SK-N-SH (cell line): ENCODE results near the gene GAB2. TPM values are rescaled to one million over a fixed set of nuclear protein-coding genes. Genes with fewer than 3 reads are reported as not detected.

Experiments
- CTCF ChIA-PET: fragments of 300-600, 350-600 bp; formaldehyde crosslinking; extraction: SDS; loops from one replicate; lab custom pipeline; 2021; lab: Yijun Ruan, JAX
- POLR2A ChIA-PET: fragments of 350-600 bp; sonication (Branson Sonifier 250); formaldehyde crosslinking; extraction: SDS; loops from one replicate; lab custom pipeline; 2020; ENCODE audit warnings: antibody characterized with exemption, inconsistent platforms; lab: Yijun Ruan, JAX
- DNase-seq: peaks from one replicate; pipeline ENCODE4 v3.0.0; 2012
- H2AFZ ChIP-seq: fragments of 200-600 bp; sonication (generic); 2 replicates; pipeline ENCODE4 v1.8.1; 2016; ENCODE audit warnings: antibody characterized with exemption, mild to moderate bottlenecking, low read depth
- H3F3A ChIP-seq: fragments of 200-600 bp; sonication (generic); replicated peaks from 2 replicates; pipeline ENCODE3; 2016; ENCODE audit warnings: antibody characterized with exemption, mild to moderate bottlenecking; ENCODE audit not compliant: insufficient read depth
- H3K27ac ChIP-seq, 2 experiments: fragments of 200-500 bp in 1 of 2; fragments of 200-600 bp in 1 of 2; sonication (Bioruptor generic) in 1 of 2; sonication (generic), shearing (Covaris generic) in 1 of 2; 2 replicates each; pipeline versions ENCODE4 v1.5.1 to v1.6.1; 2014 to 2016; ENCODE audit warnings: low read depth in 2 of 2, inconsistent platforms in 1 of 2, low read length in 1 of 2, mild to moderate bottlenecking in 1 of 2, mixed read lengths in 1 of 2
- H3K27me3 ChIP-seq: fragments of 200-600 bp; sonication (generic), shearing (Covaris generic); 2 replicates; pipeline ENCODE4 v1.6.1; 2016; ENCODE audit warnings: mixed run types; ENCODE audit not compliant: insufficient read depth
- H3K36me3 ChIP-seq, 2 experiments: fragments of 200-500 bp in 1 of 2; fragments of 200-600 bp in 1 of 2; sonication (Bioruptor generic) in 1 of 2; sonication (generic) in 1 of 2; replicated peaks in 1 of 2; 2 replicates each; pipeline versions ENCODE3 to v1.5.1; 2014 to 2016; ENCODE audit warnings: low read length in 1 of 2, mild to moderate bottlenecking in 1 of 2; ENCODE audit not compliant: insufficient read depth in 2 of 2, control insufficient read depth in 1 of 2
- H3K4me1 ChIP-seq, 2 experiments: fragments of 200-500 bp in 1 of 2; fragments of 200-600 bp in 1 of 2; sonication (Bioruptor generic) in 1 of 2; sonication (generic), shearing (Covaris generic) in 1 of 2; 2 replicates each; pipeline versions ENCODE4 v1.5.1 to v1.6.1; 2014 to 2016; ENCODE audit warnings: low read depth in 1 of 2, low read length in 1 of 2, mixed run types in 1 of 2; ENCODE audit not compliant: insufficient read depth in 2 of 2, control insufficient read depth in 1 of 2
- H3K4me2 ChIP-seq: fragments of 200-600 bp; sonication (generic), shearing (Covaris generic); 2 replicates; pipeline ENCODE4 v1.6.1; 2017; ENCODE audit warnings: mixed run types
- H3K4me3 ChIP-seq, 2 experiments: fragments of 200-500 bp in 1 of 2; fragments of 200-600 bp in 1 of 2; sonication (Bioruptor generic) in 1 of 2; sonication (generic), shearing (Covaris generic) in 1 of 2; 2 replicates each; pipeline versions ENCODE4 v1.5.1 to v1.8.1; 2014 to 2016; ENCODE audit warnings: low read depth in 2 of 2, inconsistent platforms in 1 of 2, low read length in 1 of 2, mild to moderate bottlenecking in 1 of 2, mixed read lengths in 1 of 2, moderate library complexity in 1 of 2
- H3K79me2 ChIP-seq: fragments of 200-600 bp; sonication (generic); 2 replicates; pipeline ENCODE4 v1.8.1; 2017; ENCODE audit warnings: mild to moderate bottlenecking; ENCODE audit not compliant: insufficient read depth
- H3K9ac ChIP-seq: fragments of 200-600 bp; sonication (generic); 2 replicates; pipeline ENCODE4 v1.6.1; 2017; ENCODE audit warnings: mixed run types
- H3K9me2 ChIP-seq: fragments of 200-600 bp; sonication (generic); 2 replicates; pipeline ENCODE4 v1.6.1; 2017; ENCODE audit warnings: mixed run types
- H3K9me3 ChIP-seq: fragments of 200-600 bp; sonication (generic); 2 replicates; pipeline ENCODE4 v1.6.1; 2017; ENCODE audit warnings: mixed run types, mild to moderate bottlenecking, moderate library complexity
- H4K20me1 ChIP-seq: fragments of 200-600 bp; sonication (generic); 2 replicates; pipeline ENCODE4 v1.6.1; 2017; ENCODE audit warnings: mild to moderate bottlenecking, mixed run types; ENCODE audit not compliant: insufficient read depth
- CHD2 ChIP-seq: fragments of 150-350 bp; IDR thresholded peaks from 2 replicates; pipeline ENCODE4 v1.6.1; 2018; ENCODE audit warnings: low read length; ENCODE audit not compliant: partially characterized antibody
- ELF1 ChIP-seq: IDR thresholded peaks from 2 replicates; pipeline ENCODE4 v1.4.0; 2012
- EP300 ChIP-seq, 2 experiments: IDR thresholded peaks; 2 replicates each; pipeline versions ENCODE4 v1.4.0 to v1.6.1; 2012; ENCODE audit warnings: borderline replicate concordance in 1 of 2, low read depth in 1 of 2, low read length in 1 of 2
- EZH2phosphoT487 ChIP-seq: fragments of 200-600 bp; sonication (generic); IDR thresholded peaks from 2 replicates; pipeline ENCODE4 v1.6.1; 2017; ENCODE audit warnings: low read depth, mixed run types, mild to moderate bottlenecking, antibody characterized with exemption, moderate library complexity, borderline replicate concordance
- FOSL2 ChIP-seq: IDR thresholded peaks from 2 replicates; pipeline ENCODE4 v1.4.0; 2012; ENCODE audit warnings: low read depth, mild to moderate bottlenecking, moderate library complexity, borderline replicate concordance
- FOXJ3 ChIP-seq: sonication (generic); formaldehyde crosslinking; IDR thresholded peaks from 2 replicates; pipeline ENCODE4 v1.5.1; 2020; ENCODE audit warnings: mild to moderate bottlenecking, missing genetic modification reagents
- GABPA ChIP-seq: IDR thresholded peaks from 2 replicates; pipeline ENCODE4 v1.4.0; 2012; ENCODE audit warnings: low read depth, mild to moderate bottlenecking
- GATA2 ChIP-seq: sonication (generic); formaldehyde crosslinking; IDR thresholded peaks from 2 replicates; pipeline ENCODE4 v1.5.0; 2020; ENCODE audit warnings: mild to moderate bottlenecking, missing genetic modification reagents
- MEF2A ChIP-seq: IDR thresholded peaks from 2 replicates; pipeline ENCODE4 v1.4.0; 2012; ENCODE audit warnings: low read depth, borderline replicate concordance
- MXI1 ChIP-seq: IDR thresholded peaks from 2 replicates; pipeline ENCODE4 v1.6.1; 2012; ENCODE audit warnings: mild to moderate bottlenecking, low read depth, low read length, improper control_type of control experiment
- NFIC ChIP-seq: IDR thresholded peaks from 2 replicates; pipeline ENCODE4 v1.4.0; 2012; ENCODE audit warnings: borderline replicate concordance
- POLR2AphosphoS5 ChIP-seq: IDR thresholded peaks from 2 replicates; pipeline ENCODE4 v1.6.1; 2012; ENCODE audit warnings: low read depth, low read length
- RFX5 ChIP-seq: IDR thresholded peaks from 2 replicates; pipeline ENCODE4 v1.6.1; 2012; ENCODE audit warnings: mild to moderate bottlenecking, improper control_type of control experiment, low read length
- SIN3A ChIP-seq: IDR thresholded peaks from 2 replicates; pipeline ENCODE4 v1.6.1; 2012; ENCODE audit warnings: low read depth, mild to moderate bottlenecking, low read length, moderate library complexity, borderline replicate concordance
- SMC3 ChIP-seq: IDR thresholded peaks from 2 replicates; pipeline ENCODE4 v1.6.1; 2012; ENCODE audit warnings: low read depth, low read length, improper control_type of control experiment
- YY1 ChIP-seq: IDR thresholded peaks from 2 replicates; pipeline ENCODE4 v1.4.0; 2012; ENCODE audit warnings: low read depth, mild to moderate bottlenecking
- WGBS: methylation state at CpG from one replicate; pipeline ENCODE4 v1.1.6; 2017; ENCODE audit warnings: low lambda C conversion rate; 5-methylcytosine and 5-hydroxymethylcytosine counted together
- polyA plus RNA-seq, 3 experiments: library from polyadenylated mRNA; depleted of rRNA; stranded (reverse); fragments of >200 nt; gene quantifications; 2 replicates each; pipeline ENCODE4 v1.2.3, GENCODE V29; 2012
- TF ChIP-seq, protein P1 (sequence below): IDR thresholded peaks from 2 replicates; pipeline ENCODE4 v1.4.0; 2012; ENCODE audit warnings: low read depth, borderline replicate concordance
- TF ChIP-seq, protein P2 (sequence below): IDR thresholded peaks from 2 replicates; pipeline ENCODE4 v1.4.0; 2012; ENCODE audit warnings: low read depth, borderline replicate concordance
- TF ChIP-seq, protein P3 (sequence below): fragments of 200-600 bp; sonication (generic); IDR thresholded peaks from 2 replicates; pipeline ENCODE4 v1.6.1; 2017; ENCODE audit warnings: antibody characterized with exemption, mild to moderate bottlenecking, moderate library complexity

The GAB2 gene
- polyA plus RNA-seq, 1 of the 3 experiments (the other 2 are of a cell fraction), result 5.6 TPM

DNA sequence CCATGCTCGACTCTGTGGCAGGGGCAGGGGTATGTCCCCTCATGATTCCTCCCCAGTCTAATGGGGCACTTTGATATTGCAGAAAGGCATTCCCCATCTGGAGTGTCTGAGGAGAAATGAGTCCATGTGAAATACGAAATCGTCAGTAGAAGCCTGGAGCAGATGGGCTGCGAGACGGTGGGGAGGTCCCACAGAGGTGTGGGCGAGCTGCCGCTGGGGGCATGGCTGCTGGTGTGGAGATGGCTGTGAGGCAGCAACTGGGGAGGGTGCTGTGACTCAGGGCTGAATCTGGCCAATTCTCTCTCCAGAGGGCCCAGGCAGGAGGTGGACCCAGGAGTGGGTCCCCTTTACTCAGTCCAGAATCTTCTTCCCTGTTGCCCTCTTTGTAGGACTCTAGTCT, 240.4 kb downstream of the GAB2 start:
- WGBS, result 95% methylated on average over 7 of the region's 7 CpGs
- POLR2A ChIA-PET, result no interaction called here

More for the DNA sequence above, 240.4 kb downstream of the GAB2 start:
- Histone ChIP-seq H3K9me2 (no peaks in the 10 kb centered on the region), H4K20me1 (no peaks in the 10 kb centered on the region), H3K4me2 (no peak overlapping the region), H3K4me3 (no peak overlapping the region), H3K36me3 (peaks cover 0 to 17% of the 10 kb centered on the region in 2 experiments), H3K9ac (no peak overlapping the region), H3K27ac (no peak overlapping the region), H3K79me2 (peaks cover 11% of the 10 kb centered on the region; the same call in 1 of the 2 replicates), H3F3A (no peaks in the 10 kb centered on the region), H3K27me3 (no peaks in the 10 kb centered on the region), H3K9me3 (no peaks in the 10 kb centered on the region), H2AFZ (no peak overlapping the region), H3K4me1 (peaks cover 0 to 3% of the 10 kb centered on the region in 2 experiments; a peak in 1 of 4 replicates)
- TF ChIP-seq EZH2phosphoT487 (no peak), SMC3 (no peak), FOSL2 (no peak), MEF2A (no peak), POLR2AphosphoS5 (no peak), ELF1 (no peak), YY1 (no peak), RFX5 (no peak), GABPA (no peak), MXI1 (no peak), SIN3A (no peak), GATA2 (CRISPR knock-in tag) (no peak), FOXJ3 (no peak), NFIC (no peak), CHD2 (no peak), EP300 (IDR thresholded peaks at IDR 0.05; ENCODE audit: borderline replicate concordance in 1 of 2, low read depth in 1 of 2, low read length in 1 of 2) (no peak)
- TF ChIP-seq, protein P1, sequence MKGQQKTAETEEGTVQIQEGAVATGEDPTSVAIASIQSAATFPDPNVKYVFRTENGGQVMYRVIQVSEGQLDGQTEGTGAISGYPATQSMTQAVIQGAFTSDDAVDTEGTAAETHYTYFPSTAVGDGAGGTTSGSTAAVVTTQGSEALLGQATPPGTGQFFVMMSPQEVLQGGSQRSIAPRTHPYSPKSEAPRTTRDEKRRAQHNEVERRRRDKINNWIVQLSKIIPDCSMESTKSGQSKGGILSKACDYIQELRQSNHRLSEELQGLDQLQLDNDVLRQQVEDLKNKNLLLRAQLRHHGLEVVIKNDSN, result no peak
- TF ChIP-seq, protein P2, sequence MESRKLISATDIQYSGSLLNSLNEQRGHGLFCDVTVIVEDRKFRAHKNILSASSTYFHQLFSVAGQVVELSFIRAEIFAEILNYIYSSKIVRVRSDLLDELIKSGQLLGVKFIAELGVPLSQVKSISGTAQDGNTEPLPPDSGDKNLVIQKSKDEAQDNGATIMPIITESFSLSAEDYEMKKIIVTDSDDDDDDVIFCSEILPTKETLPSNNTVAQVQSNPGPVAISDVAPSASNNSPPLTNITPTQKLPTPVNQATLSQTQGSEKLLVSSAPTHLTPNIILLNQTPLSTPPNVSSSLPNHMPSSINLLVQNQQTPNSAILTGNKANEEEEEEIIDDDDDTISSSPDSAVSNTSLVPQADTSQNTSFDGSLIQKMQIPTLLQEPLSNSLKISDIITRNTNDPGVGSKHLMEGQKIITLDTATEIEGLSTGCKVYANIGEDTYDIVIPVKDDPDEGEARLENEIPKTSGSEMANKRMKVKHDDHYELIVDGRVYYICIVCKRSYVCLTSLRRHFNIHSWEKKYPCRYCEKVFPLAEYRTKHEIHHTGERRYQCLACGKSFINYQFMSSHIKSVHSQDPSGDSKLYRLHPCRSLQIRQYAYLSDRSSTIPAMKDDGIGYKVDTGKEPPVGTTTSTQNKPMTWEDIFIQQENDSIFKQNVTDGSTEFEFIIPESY, result no peak
- TF ChIP-seq, protein P3, sequence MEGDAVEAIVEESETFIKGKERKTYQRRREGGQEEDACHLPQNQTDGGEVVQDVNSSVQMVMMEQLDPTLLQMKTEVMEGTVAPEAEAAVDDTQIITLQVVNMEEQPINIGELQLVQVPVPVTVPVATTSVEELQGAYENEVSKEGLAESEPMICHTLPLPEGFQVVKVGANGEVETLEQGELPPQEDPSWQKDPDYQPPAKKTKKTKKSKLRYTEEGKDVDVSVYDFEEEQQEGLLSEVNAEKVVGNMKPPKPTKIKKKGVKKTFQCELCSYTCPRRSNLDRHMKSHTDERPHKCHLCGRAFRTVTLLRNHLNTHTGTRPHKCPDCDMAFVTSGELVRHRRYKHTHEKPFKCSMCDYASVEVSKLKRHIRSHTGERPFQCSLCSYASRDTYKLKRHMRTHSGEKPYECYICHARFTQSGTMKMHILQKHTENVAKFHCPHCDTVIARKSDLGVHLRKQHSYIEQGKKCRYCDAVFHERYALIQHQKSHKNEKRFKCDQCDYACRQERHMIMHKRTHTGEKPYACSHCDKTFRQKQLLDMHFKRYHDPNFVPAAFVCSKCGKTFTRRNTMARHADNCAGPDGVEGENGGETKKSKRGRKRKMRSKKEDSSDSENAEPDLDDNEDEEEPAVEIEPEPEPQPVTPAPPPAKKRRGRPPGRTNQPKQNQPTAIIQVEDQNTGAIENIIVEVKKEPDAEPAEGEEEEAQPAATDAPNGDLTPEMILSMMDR, result no peak
- CTCF ChIA-PET, result no interaction called here
- DNase-seq, result no peak
